GM12874 (cell line): Measurements from ENCODE around the gene SPEN.

Experiments used
- CTCF ChIP-seq: IDR thresholded peaks from 2 replicates; pipeline ENCODE4 v1.5.1; 2011; ENCODE audit warnings: low read depth, mild to moderate bottlenecking, control low read depth, low read length, moderate library complexity; ENCODE audit not compliant: insufficient read depth

Gene SPEN

GRCh38 chr1:15953294-15953771 lies 105.8 kb downstream of the SPEN start:
- TF ChIP-seq CTCF: no peak

GRCh38 chr1:15953791-15954241 lies 106.3 kb downstream of the SPEN start:
- no peak for TF ChIP-seq CTCF

GRCh38 chr1:15954316-15954715 lies 106.8 kb downstream of the SPEN start:
- no peak for TF ChIP-seq CTCF

GRCh38 chr1:15955552-15955951 lies 108.0 kb downstream of the SPEN start:
- no peak for TF ChIP-seq CTCF

- no peak for TF ChIP-seq CTCF
These were observed 108.6 kb downstream of the SPEN start for GRCh38 chr1:15956150-15956549.

- TF ChIP-seq CTCF: no peak
These were observed 110.0 kb downstream of the SPEN start for GRCh38 chr1:15957221-15958095.

GRCh38 chr1:15958111-15958510 lies 110.6 kb downstream of the SPEN start:
- TF ChIP-seq CTCF: no peak
